Astrocyte of the spinal cord (primary cell): ENCODE data around the gene LRBA.

ENCODE experiments used
- DNase-seq: peaks from one replicate; pipeline ENCODE4 v3.0.0; 2011; ENCODE audit warnings: low read depth, low spot score
- H3K4me3 ChIP-seq: 2 replicates; pipeline ENCODE4 v1.5.1; 2011; ENCODE audit warnings: low read depth, mild to moderate bottlenecking, low read length, moderate library complexity
- in situ Hi-C: cut with HindIII; loops from 2 replicates; pipeline ENCODE4 v1.10.0; 2017; ENCODE audit warnings: low sequenced_read_pairs
- TF ChIP-seq, protein P1 (sequence below): IDR thresholded peaks from 2 replicates; pipeline ENCODE4 v1.5.1; 2012; ENCODE audit warnings: low read depth, mild to moderate bottlenecking, low read length, inconsistent platforms

The LRBA gene

DNA sequence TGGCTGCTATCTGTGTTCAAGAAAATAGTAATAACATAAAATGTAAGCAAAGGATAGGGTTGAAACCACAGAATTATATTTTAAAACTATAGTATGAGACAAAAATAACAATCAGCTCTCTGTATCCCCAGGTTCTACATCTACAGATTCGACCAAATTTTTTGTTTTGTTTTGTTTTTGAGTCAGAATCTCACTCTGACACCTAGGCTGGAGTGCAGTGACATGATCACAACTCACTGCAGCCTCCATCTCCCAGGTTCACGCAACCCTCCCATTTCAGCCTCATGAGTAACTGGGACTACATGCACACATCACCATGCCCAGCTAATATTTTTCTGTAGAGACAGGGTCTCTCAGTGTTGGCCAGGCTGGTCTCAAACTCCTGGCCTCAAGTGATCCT, 319.9 kb downstream of the LRBA start:
- no peak for DNase-seq
- TF ChIP-seq, protein P1, sequence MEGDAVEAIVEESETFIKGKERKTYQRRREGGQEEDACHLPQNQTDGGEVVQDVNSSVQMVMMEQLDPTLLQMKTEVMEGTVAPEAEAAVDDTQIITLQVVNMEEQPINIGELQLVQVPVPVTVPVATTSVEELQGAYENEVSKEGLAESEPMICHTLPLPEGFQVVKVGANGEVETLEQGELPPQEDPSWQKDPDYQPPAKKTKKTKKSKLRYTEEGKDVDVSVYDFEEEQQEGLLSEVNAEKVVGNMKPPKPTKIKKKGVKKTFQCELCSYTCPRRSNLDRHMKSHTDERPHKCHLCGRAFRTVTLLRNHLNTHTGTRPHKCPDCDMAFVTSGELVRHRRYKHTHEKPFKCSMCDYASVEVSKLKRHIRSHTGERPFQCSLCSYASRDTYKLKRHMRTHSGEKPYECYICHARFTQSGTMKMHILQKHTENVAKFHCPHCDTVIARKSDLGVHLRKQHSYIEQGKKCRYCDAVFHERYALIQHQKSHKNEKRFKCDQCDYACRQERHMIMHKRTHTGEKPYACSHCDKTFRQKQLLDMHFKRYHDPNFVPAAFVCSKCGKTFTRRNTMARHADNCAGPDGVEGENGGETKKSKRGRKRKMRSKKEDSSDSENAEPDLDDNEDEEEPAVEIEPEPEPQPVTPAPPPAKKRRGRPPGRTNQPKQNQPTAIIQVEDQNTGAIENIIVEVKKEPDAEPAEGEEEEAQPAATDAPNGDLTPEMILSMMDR = no peak
- in situ Hi-C loops = no loop called here
- no peak overlapping the region for H3K4me3 ChIP-seq

DNA sequence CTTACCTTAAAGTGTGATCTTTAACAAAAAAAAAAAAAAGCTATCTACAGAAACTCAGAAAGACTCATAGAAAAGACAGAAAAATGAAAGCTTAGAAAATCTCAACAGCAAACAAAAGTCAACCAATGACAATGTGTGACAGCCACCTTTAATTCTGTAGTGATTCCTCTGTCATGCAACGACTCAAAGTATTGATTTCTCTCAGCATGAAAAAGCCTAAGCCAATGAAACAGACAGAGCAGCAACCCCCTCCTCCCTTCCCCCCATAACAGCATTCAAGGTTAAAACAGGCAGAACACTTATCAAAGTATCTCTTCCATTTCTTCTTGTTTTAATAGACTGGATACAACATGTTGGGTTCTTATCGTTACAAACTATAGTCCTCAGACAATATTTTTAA, 320.6 kb downstream of the LRBA start:
- DNase-seq = no peak
- no peak overlapping the region for H3K4me3 ChIP-seq
- TF ChIP-seq, protein P1 = no peak
- in situ Hi-C loops = no loop called here

DNA sequence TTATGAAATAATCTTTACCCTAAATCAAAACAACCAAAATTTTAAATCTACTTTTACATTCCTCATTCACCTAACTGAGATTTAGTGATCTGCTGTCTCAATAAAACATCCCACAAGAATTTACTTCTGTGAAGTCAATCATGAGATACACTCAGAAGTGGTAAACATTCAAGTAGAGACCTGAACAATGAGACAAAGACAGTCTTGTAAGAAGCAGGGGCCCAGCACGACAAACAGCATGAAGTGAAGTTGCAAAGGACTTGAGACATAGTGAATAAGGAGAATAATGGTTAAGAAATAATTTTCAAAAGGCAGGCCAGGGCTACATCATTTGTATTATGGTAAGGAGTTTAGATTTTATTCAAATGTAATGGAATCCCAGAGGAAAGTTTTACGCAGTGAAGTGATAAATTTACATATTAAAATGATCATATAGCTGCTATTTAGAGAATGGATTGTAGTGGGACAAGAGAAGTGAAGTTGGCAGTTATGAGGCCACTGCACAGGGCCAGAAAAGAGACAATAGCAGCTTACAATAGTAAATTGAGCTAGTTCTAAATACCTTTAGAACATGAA, 331.2 kb downstream of the LRBA start:
- no peak overlapping the region for H3K4me3 ChIP-seq
- DNase-seq = no peak
- TF ChIP-seq, protein P1 = no peak
- in situ Hi-C loops = no loop called here

DNA sequence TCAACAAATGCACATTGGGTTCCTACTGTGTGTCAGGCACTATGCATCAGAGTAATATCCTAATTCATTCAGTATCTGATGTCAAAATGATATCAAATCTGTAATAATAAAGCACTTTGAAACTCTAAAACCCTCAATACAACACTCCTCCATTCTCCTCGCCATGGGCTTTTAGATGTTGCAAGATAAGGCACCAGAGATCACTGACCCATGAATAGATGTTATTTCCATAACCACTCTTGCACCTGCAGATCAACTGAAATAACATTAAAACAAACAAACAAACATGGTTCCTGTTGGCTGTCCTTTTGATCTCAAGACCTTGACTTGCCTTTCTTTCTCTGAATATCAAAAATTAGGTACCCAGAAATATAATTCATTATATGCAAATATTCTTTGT, 333.0 kb downstream of the LRBA start:
- DNase-seq = no peak
- in situ Hi-C loops = no loop called here
- no peak overlapping the region for H3K4me3 ChIP-seq
- TF ChIP-seq, protein P1 = no peak

DNA sequence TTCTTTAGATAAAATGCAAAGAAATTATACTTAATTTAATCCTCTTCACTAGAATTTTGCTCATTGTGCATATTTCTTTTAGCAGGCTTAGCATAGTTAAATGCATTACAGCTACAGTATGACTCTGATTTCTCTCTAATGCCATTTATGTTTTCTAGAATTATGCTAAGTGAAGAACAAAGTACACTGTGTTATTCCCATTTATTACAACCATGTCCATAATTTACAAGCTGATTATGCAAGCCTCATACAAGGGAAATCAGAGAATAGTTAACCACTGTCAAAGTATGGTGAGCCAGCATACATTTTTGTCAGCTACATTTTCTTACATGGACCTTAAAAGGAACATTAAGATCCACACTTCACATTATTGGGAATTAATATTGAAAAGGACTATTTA, 334.0 kb downstream of the LRBA start:
- no peak overlapping the region for H3K4me3 ChIP-seq
- in situ Hi-C loops = no loop called here
- no peak for DNase-seq
- TF ChIP-seq, protein P1 = no peak

DNA sequence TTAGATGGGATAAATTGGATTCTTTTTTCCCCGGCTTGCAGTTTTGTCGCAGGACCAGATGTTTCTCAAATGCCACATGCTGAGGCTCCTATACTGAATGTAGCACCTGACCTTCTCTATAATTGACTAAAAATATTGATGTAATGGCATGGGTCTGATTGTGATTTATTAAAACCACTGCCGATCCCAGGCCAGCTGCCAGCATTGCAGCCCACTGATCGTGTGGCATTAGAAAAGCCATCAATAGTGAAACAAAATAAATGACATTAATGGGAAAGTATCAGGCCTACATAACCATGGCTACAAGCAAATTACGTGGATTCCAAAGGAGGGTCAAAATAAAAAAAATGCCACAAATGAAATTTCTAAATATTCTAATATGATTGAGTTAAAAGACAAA, 334.4 kb downstream of the LRBA start:
- no peak for DNase-seq
- H3K4me3 ChIP-seq = no peak overlapping the region
- TF ChIP-seq, protein P1 = no peak
- in situ Hi-C loops = no loop called here
